C4-2B (cell line): ENCODE measurements around the gene NELFB.
A peak's percentile ranks its signal among the peaks of the same experiment; 100 is the strongest.

Experiments used
- H3K27ac ChIP-seq: fragments of 450-650 bp; 2 replicates; pipeline ENCODE4 v1.5.1; 2017
- ZFX ChIP-seq: fragments of 450-650 bp; IDR thresholded peaks from 2 replicates; pipeline ENCODE4 v1.6.1; 2017
- TF ChIP-seq, protein P1 (sequence below): fragments of 450-650 bp; conservative IDR thresholded peaks from 2 replicates; pipeline ENCODE4 v1.5.1; 2017; ENCODE audit warnings: mild to moderate bottlenecking

NELFB gene

DNA sequence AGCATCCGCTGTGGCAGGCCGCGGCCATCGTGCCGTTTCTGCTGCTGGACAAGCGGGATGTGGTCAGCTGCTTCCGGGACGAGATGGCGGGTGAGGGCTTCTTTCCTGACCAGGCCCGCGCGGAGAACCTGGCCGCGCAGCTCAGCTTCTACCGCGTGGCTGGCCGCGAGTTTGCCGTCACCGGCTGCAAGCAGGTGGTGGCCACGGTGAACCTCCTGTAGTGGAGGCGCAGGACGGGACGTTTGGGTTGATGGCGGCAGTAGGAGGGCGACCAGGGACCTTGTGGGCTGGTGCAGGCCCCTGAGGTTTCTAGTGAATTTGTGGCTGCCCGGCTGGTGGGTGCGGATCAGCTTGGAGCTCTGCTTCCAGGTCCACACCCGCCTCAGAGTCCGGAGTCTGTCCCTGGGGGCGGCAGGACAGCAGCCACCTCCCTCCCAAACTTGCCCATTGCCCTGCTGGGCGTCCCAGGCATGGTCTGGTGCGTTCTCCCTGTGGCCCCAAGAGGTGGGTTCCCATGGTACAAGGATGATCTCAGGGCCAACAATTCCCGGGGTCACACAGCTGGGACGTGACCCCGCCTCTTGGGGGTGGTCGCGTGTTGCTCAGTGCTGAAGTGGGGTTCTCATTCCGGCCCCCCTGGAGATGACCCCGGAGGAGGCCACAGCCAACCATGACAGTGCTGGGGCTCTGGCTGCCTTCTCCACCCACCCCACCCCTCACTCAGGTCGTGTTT lies 24.8 kb downstream of the NELFB start:
- TF ChIP-seq, protein P1, sequence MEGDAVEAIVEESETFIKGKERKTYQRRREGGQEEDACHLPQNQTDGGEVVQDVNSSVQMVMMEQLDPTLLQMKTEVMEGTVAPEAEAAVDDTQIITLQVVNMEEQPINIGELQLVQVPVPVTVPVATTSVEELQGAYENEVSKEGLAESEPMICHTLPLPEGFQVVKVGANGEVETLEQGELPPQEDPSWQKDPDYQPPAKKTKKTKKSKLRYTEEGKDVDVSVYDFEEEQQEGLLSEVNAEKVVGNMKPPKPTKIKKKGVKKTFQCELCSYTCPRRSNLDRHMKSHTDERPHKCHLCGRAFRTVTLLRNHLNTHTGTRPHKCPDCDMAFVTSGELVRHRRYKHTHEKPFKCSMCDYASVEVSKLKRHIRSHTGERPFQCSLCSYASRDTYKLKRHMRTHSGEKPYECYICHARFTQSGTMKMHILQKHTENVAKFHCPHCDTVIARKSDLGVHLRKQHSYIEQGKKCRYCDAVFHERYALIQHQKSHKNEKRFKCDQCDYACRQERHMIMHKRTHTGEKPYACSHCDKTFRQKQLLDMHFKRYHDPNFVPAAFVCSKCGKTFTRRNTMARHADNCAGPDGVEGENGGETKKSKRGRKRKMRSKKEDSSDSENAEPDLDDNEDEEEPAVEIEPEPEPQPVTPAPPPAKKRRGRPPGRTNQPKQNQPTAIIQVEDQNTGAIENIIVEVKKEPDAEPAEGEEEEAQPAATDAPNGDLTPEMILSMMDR = no peak
- no peak for TF ChIP-seq ZFX
- no peak overlapping the region for H3K27ac ChIP-seq

DNA sequence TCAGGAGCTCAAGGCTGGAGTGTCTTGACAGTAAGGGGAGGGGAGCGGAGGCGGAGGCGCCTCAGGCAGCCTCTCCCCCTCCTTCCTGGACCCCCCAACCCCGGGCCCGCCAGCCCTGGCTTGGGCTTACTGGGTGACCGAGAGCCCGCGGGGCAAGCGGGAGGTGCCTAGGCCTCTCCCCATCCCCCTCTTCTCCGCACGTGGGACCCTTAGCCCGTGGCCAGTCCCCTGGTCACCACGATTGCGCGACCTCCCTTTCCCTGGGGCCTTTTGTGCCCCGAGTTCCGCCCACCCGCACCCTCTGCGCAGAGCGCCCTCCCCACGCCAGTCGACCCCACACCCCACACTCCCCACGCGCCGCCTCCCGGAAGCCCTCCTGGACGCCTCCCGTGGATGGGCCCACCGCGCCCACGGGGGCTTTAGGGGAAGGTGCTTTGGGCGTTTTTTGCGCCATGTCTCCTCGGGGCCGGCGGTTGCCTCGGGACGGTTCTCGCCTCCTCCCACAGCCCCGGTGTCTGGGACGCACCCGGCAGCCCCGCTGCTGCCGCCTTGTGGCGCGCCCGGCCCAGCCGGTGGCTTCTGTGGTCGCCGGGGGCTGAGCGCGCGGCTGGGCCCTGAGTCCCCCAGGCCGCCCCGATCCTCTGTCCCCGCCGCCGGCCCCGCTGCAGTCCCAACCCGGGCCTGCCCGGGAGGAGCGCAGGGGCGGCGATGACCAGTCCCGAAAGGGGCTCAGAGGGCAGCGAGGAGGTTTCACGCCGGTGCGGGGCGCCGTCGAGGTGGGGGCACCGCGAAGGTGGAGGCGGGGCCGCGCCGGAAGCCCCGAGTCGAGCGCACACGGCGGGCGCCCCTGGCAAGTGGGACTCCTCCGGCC lies 25.6 kb downstream of the NELFB start:
- TF ChIP-seq, protein P1 = no peak
- no peak for TF ChIP-seq ZFX
- H3K27ac ChIP-seq = no peak overlapping the region

DNA sequence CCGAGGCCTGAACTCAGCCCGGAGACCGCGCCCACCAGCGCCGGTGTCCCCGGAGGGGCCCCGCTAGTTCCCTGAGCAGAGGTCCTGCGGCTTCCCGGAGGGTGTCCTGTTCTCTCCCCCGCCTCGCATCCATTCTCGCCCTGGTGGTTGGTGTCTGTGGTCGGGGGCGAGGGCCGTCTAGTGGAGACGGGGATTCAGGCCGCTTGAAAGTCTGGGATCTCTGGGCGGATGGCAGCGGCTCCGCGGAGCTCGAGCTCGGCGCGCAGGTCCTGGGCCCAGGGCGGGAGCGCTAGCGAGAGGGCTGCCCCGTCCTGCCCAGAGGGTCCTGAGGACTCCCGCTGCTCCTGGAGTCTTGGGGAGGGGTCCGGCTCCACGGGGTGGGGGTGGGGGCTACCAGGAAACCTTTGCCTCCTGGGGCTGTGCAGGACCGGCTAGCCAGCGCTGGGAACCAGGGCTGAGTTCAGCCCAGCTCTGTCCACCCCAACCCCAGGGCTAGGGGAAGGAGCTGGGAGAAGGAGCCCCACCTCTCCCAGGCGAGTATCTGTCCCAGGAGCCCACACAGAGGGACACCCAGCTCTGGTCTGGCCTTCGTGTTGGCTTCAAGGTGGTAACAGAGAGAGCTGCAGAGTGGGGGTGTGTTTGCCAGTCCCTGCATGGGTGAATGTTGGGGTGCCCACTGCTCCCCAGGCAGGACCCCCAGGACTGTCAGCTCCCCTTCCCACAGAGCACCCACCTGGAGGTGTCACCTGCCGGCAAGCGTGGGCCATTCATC lies 26.4 kb downstream of the NELFB start:
- no peak overlapping the region for H3K27ac ChIP-seq
- TF ChIP-seq ZFX = no peak
- TF ChIP-seq, protein P1 = no peak

DNA sequence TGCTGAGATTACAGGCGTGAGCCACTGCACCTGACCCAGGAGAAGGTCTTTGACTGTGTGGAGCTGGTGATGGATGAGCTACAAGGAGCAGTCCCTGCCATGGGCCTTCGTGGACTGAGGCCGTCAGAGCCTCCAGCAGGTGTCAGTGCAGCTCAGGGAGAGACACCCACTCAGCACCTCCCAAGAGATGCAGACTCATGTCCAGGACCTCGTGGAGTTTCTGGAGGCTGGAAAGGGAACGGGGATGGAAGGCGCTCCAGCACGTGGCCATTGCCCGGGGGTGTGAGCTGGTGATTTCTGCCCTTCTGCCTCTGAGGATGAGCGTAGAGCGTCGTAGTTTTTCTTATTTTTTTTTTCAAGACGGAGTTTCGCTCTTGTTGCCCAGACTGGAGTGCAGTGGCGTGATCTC lies 31.9 kb downstream of the NELFB start:
- TF ChIP-seq ZFX = no peak
- TF ChIP-seq, protein P1 = peak; percentile 87

DNA sequence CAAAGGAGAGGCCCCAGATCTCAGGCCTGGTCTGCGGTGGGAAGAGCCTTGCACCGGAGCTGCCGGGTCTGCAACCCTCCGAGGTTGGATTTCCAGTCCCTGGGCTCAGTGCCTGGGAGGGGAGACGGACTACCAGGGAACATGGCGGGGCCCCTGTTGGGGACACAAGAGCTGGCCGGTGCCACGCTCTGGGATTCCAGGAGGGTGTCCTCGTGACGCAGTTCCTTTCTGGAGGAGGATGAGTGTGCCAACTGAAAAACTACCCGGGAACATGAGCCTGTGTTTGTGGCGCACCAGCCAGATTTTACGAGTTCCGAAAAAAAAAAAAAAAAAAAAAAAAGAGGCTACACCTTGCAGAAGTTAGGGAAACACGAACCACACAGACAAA lies 38.0 kb downstream of the NELFB start:
- TF ChIP-seq, protein P1 = no peak
- TF ChIP-seq ZFX = no peak
- no peak overlapping the region for H3K27ac ChIP-seq

More for the DNA sequence above, 31.9 kb downstream of the NELFB start:
- no peak overlapping the region for H3K27ac ChIP-seq

DNA sequence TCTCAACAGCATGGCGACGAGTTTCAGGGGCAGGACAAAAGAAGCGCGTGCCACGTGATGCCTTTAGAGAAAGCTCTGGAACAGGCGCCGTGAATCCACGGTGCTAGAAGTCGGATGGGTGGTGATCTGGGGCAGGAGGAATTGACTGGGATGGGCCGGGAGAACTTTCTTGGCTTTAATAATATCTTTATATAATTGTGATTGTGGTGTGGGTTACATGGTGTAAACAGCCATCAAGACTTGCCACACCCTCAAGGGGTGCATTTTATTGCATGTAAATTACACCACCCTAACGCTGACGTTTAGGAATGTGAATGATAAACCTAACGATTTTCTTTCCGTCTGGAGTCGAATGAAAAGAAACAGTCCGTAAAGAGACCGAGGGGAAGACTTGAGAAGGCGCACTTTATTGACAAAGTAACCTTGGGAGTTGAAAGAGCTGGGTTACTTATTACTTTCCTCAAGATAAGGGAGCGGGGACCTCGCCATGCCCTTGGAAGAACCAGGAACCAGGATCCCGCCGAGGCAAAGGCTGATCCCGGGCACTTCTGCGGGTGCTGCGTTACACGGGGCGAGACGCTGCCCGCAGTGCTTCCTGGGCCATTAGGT lies 38.5 kb downstream of the NELFB start:
- no peak for TF ChIP-seq ZFX
- TF ChIP-seq, protein P1 = no peak

More for the DNA sequence above, 38.5 kb downstream of the NELFB start:
- no peak overlapping the region for H3K27ac ChIP-seq
